Cardiac septum (tissue), 1 donor: Measurements from ENCODE around the gene XPC. TPM values are rescaled to one million over a fixed set of nuclear protein-coding genes. Genes with fewer than 3 reads are reported as not detected.

Source experiments
- DNase-seq: peaks from one replicate; pipeline ENCODE4 v3.0.0-alpha.2; 2020; ENCODE audit warnings: low spot score
- intact Hi-C: fragments of 100-400 bp; cut with DNase I; formaldehyde crosslinking; loops from one replicate; pipeline ENCODE4 v1.14.0; 2022
- total RNA-seq: library from RNA; stranded (reverse); fragmentation: NEBNext Ultra II Directional; extraction: Animal tissue kit (Norgen Biotek cat#: 25700); gene quantifications from one replicate; pipeline ENCODE4 v1.2.1, GENCODE V29; 2021
- donor health status: DM: no; HTN: no; CAD: no.

Gene XPC
- total RNA-seq, 1 donor from 2014 or later, result 16.7 TPM

GRCh38 chr3:14152963-14153355 is 25.4 kb downstream of the XPC start:
- intact Hi-C loops, result no loop called here
- peak; percentile 54 for DNase-seq

- DNase-seq, result peak; percentile 22
- intact Hi-C loops, result no loop called here
These were observed 26.0 kb downstream of the XPC start for GRCh38 chr3:14152233-14152962.

- intact Hi-C loops, result no loop called here
- peak; percentile 43 for DNase-seq
These were observed 26.8 kb downstream of the XPC start for GRCh38 chr3:14151471-14152083.

- intact Hi-C loops, result no loop called here
- DNase-seq, result peak; percentile 66
These were observed 27.7 kb downstream of the XPC start for GRCh38 chr3:14150491-14151230.

GRCh38 chr3:14150078-14150477 is 28.3 kb downstream of the XPC start:
- intact Hi-C loops, result no loop called here
- DNase-seq, result peak; percentile 70

- DNase-seq, result peak; percentile 68
- intact Hi-C loops, result no loop called here
These were observed 30.1 kb downstream of the XPC start for GRCh38 chr3:14148041-14148985.

GRCh38 chr3:14147617-14148016 is 30.8 kb downstream of the XPC start:
- peak; percentile 54 for DNase-seq
- intact Hi-C loops, result no loop called here

- intact Hi-C loops, result no loop called here
- DNase-seq, result peak; percentile 58
These were observed 31.4 kb downstream of the XPC start for GRCh38 chr3:14147066-14147435.

- peak; percentile 69 for DNase-seq
- intact Hi-C loops, result no loop called here
These were observed 31.9 kb downstream of the XPC start for GRCh38 chr3:14146381-14147065.

GRCh38 chr3:14145670-14146380 is 32.6 kb downstream of the XPC start:
- peak; percentile 50 for DNase-seq
- intact Hi-C loops, result no loop called here

GRCh38 chr3:14145236-14145635 is 33.2 kb downstream of the XPC start:
- peak; percentile 73 for DNase-seq
- intact Hi-C loops, result no loop called here

- DNase-seq, result peak; percentile 78
- intact Hi-C loops, result loop anchor here (1.0 kb wide), 1 partner anchor 34 kb away; the partner anchor contains the start of genes LSM3 and XPC
These were observed 33.9 kb downstream of the XPC start for GRCh38 chr3:14144423-14145075.

- peak; percentile 62 for DNase-seq
- intact Hi-C loops, result loop anchor here (1.0 kb wide), 1 partner anchor 35 kb away; the partner anchor contains the start of genes LSM3 and XPC
These were observed 34.9 kb downstream of the XPC start for GRCh38 chr3:14143271-14144225.

GRCh38 chr3:14142567-14143270 is 35.7 kb downstream of the XPC start:
- intact Hi-C loops, result loop anchor here (1.0 kb wide), 1 partner anchor 17 kb away; the partner anchor contains the start of gene TMEM43
- peak; percentile 66 for DNase-seq

- intact Hi-C loops, result loop anchor here (1.0 kb wide), 1 partner anchor 16 kb away; the partner anchor contains the start of gene TMEM43
- peak; percentile 86 for DNase-seq
These were observed 36.6 kb downstream of the XPC start for GRCh38 chr3:14141602-14142341.
